HG03108 (cell line): ENCODE data around the gene RNH1.

Source experiments
- ATAC-seq: cut with Tn5 transposase; IDR thresholded peaks from one replicate; pipeline ENCODE4 v1.9.1; 2021; ENCODE audit warnings: moderate library complexity; ENCODE audit not compliant: unreplicated experiment

The RNH1 gene

DNA sequence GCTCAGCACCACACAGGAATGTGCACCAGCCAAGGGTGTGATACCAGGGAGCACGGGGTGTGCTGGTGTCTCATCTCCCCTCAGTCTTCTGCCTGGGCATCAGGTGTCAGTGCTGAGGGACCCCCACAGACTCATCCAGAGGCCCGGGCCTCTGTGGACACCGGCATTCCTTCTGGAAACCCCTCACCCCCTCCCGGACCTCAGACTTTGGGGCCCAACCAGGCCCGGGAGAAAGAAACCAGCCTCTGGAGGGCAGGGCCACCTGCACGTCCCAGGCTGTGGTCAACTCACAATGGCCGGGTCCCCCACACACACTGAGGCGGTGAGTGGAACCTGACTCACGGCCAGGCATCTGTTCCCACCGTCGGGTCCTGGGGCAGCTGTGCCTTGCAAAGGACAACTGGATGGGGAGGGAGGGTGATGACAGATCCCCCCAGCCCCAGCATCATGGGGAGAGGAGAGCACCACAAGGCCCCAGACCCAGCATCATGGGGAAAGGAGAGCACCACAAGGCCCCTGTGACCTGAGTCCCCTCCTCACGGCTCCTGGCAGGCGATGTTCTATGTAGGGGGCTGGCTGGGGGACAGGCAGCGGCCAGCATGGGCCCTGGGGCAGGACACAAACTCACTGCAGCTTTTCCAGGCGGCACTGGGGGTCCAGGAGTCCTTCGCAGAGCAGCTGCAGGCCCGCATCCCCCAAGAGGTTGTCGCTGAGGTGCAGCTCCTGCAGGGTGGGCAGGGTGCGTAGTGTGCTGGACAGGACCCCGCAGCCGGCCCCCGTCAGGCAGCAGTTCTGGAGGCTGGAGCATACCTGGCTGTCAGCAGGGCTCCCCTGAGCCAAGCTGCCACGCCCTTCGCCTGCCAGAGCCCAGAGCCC is 7.6 kb downstream of the RNH1 start:
- no peak for ATAC-seq

DNA sequence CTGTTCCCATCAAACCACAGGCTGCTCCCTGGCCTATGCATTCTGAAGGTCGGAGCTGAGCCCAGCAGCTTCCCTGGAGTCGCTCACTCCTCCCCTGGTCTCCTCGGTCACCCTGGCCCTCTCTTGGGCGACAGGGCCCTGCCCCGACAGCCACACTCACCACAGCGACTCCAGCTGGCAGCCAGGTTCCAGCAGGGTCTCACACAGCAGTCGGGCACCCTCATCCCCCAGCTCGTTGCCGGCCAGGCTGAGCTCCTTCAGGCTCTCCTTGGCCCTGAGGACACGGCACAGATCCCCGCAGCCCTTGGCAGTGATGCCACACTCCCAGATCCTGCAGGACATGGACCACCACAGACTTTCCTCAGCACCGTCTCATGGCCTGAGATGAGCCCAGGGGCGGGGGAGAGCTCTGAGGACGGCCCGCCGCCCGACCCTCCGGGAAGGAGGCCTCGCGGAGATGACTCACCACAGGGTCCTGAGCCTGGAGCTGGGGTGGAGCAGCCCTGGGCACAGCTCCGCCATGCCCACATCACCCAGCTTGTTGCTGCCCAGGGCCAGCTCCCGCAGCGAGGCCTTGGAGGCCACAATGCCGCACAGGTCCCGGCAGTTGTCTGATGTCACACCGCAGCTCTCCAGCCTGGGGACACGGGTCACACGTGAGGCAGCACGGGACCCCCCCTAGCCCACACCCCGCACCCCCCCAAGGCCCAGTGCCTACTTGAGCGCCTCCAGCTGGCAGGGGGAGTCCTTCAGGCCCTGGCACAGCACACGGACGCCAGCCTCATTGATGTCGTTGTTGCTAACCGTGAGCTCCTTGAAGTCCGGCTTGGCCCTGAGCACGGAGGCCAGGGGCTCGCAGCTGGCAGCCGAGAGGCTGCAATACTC is 8.5 kb downstream of the RNH1 start:
- no peak for ATAC-seq

DNA sequence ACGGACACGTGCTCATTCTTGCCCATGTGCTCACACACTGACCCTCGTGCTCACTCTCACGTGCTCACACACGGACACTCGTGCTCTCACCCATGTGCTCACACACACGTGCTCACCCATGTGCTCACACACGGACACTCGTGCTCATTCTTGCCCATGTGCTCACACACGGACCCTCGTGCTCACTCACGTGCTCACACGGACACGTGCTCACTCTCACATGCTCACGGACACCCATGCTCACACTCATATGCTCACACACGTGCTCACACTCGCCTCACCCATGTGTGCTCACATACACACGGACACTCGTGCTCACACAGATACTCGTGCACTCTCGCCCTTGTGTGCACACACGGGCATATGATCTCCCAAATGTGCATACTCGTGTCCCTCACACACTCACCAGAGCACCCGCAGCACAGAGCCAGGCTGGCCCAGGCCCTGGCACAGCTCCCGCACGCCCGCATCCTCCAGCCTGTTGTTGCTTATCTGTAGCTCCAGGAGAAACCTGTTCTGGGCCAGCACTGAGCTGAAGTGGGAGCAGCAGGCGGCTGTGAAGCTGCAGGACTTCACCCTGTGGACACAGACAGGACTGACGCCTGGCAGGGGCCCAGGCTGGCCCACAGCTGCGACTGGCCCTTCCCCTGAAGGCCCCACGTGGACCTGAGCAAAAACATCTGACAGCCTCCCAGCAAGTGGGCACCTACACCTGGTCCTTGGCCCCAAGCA is 9.3 kb downstream of the RNH1 start:
- no peak for ATAC-seq

DNA sequence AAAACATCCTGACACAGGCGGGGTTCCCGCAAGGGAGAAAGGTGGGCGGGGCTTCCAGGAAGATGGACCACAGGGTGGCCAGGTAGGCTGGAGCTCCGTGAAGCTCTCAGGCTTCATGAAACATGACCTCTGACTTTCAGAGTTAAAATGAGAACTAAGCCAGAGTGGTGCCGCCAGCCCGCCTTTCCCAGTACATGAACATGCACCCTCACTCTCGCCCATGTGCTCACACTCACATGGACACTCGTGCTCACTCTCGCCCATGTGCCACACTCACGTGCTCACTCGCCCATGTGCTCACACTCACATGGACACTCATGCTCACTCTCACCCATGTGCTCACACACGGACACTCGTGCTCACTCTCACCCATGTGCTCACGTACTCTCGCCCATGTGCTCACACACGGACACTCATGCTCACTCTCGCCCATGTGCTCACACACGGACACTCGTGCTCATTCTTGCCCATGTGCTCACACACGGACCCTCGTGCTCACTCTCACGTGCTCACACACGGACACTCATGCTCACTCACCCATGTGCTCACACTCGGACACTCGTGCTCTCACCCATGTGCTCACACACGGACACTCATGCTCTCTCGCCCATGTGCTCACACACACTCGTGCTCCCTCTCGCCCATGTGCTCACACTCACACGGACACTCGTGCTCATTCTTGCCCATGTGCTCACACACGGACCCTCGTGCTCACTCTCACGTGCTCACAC is 10.0 kb downstream of the RNH1 start:
- ATAC-seq, result no peak

DNA sequence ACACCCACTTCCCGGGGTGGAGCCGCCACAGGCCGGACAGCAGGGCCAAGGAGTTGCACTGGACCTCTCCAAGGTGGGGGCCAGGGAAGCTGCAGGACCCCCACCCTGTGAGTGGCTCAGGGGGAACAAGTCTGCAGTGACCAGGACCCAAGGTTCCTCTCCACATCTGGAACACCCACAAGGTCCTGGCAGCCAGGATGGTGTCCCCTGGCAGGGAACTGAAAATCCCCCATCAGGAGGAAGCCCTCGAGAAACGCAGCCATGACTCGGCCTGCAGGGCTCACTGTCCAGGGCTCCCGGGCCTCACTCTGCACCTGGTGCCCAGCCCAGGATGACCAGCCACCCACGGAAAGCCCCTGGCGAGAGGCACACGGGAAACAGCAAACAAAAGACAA is 11.5 kb downstream of the RNH1 start:
- ATAC-seq, result no peak

DNA sequence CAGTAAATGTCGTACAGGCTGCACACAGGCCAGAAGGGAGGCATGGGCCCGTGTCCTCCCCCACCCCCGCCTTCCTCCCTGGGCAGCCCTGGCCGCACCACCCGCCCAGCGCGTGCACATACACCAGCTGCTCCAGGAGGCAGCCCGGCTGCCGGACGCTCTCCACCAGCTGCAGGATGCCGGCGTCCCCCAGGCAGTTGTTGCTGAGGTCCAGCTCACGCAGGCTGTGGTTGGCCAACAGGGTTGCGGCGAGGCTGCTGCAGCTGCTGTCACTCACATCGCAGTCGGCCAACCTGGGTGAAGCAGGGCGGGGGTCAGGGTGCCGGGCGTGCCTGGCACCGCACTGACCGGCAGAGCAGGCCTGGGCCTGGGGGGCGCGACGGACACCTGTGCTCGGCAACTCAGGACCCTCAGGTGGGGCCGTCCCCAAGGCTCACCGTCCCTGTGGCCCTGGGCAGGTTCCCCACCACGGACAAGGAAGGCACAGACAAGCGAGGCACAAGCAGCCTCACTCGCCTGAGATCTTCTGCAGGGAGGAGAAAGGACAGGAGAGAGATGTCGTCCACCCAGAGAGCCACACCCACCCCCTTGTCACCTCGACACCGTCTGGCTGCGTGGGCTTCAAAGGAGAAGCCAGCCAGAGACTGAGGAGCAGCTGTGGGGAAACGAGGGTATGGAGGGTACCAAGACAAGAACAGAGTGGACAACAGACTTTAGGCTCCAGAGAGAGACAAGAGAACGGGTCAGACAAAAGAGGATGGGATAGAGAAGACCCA is 12.1 kb downstream of the RNH1 start:
- ATAC-seq, result no peak

DNA sequence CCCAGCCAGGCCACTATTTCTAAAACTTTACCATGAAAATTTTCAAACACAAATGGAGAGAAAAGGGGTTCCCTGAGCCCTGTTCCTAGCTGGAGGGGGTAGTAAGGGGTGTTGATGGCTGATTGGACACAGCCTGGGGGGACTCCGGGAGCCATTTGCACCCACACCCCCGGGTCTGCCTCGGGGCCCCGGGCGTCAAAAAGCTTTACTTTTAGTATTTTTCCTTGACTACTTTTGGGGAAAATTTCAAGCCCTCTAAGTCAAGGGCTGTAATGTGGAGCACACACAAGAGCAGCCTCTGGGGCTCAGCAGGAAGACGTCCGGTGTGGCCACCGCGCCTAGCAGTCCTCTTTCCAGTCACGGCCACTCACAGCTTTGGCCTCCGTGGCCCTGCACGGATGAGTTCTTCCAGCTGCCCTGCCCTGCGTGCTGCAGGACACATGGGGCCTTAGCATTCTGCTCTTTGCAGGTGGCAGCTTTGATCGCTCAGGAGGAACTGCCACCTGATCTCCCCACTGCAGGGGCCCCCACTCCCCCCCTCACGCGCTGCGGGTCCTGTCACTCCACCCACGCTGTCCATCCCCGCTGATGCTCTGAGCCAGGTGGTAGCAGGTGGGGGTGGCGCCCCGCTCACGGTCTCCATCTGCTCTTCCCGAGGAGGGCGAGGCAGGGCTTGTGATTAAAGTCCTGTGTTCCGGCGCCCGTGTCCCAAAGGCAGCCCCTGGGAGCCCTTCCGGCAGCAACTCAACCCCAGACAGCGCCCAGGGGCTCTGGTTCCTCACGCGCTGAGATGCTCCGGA is 14.4 kb downstream of the RNH1 start:
- ATAC-seq, result no peak

DNA sequence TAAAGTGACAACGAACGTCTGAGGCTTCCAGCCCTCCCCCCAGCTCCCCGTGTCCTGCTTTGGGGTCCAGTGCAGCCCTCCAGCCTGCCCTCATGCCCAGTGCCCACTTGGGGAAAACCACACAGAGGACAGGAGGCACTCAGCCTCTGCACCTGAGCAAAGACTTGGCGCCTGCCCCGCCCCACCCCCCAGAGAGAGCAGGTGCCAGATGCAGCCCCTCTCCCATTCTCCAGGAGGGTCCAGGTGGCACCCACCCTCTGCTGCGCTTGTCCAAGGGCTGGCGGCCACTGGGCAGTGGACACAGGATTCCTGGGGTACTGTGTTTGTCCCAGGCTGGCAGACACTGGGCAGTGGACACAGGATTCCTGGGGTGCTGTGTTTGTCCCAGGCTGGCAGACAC is 15.7 kb downstream of the RNH1 start:
- ATAC-seq, result no peak

DNA sequence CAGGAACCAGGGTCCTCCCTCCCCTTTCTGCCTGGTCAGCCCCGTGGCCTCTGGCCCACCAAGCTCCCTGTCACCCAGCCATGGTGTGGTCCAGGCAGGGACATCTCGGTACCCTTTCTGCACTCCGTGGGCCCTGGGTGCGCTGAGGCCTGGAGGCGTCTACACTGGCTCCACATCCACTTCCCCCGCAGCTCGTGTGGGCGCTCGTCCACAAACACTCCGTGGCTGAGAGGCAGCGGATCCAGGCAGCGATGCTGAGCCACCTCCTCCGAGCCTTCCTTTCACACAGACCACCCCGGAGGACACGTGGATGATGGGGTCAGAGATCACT is 16.1 kb downstream of the RNH1 start:
- ATAC-seq, result no peak

DNA sequence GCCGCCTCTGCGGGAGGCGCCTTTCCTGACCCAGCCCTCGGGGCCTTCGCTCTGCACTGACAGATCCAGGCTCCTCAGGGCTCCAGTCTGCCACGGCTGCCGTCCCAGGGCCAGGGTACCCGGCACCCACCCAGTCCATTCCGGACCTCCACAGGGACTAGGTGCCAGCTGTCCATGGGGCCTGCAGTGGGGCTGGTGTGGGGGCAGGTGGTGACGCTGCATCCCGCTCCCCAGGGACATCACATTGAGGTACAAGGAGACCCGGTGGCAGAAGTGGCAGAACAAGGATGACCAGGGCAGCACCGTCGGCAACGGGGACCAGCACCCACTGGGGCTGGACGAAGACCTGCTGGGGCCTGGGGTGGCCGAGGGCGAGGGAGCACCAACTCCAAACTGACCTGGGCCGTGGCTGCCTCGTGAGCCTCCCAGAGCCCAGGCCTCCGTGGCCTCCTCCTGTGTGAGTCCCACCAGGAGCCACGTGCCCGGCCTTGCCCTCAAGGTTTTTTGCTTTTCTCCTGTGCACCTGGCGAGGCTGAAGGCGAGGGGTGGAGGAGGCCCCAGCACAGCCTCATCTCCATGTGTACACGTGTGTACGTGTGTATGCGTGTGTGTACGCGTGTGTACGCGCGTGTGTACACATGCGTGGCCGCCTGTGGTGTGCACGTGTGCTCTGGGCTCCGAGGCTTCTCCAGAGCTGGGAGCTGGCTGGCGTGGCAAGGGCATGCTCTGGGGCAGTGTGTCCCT is 16.7 kb downstream of the RNH1 start:
- no peak for ATAC-seq

DNA sequence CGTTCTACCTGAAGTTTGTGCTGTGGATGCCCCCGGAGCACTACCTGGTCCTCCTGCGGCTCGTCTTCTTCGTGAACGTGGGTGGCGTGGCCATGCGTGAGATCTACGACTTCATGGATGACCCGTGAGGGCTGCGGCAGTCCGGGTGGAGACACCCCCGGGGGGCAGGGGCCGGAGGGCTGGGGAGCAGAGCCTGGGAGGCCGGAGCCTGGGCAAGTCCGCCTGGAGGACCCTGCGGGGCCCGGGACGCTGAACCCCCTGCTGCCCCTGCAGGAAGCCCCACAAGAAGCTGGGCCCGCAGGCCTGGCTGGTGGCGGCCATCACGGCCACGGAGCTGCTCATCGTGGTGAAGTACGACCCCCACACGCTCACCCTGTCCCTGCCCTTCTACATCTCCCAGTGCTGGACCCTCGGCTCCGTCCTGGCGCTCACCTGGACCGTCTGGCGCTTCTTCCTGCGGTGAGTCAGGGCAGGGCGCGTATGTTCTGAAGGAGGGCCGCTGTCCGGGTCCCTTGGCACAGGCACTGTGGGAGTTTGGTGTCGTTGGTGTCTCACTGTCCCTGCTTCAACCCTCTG is 17.3 kb downstream of the RNH1 start:
- ATAC-seq, result no peak

DNA sequence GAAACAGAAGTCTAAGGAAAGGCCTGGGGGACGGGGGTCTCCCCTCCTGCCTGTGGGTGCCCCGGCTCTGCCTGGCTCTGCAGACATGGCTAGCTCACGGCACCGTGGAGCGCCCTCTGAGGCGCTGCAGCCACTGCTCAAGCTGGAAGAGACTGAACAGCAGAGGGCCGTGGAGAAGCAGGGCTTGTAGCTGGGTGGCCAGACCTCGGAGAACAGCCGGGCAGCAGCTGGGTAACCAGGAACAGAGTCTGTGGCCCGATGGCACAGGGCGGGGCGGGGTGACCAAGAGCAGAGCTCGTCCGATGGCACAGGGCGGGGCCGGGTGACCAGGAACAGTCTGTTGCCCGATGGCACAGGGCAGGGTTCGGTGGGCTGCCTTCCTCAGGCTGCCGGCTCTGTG is 18.1 kb downstream of the RNH1 start:
- ATAC-seq, result no peak

DNA sequence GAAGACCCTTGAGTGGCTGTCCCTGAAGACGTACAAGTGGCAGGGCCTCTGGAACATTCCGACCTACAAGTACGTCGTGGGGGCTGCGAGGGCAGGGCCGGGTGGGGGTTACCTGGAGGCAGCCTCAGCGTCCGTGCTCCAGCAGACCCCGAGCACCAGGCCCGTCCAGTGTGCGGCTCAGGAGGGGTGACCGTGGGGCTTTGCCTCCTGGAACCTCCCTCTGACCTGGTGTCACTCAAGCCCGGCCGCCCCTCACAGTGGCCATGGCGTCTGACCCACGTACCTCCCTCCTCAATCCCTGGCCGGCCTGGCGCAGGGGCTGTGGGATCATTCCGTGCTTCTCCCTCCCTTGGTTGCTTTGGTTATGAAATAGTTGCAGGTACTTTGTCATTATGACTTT is 18.5 kb downstream of the RNH1 start:
- no peak for ATAC-seq

DNA sequence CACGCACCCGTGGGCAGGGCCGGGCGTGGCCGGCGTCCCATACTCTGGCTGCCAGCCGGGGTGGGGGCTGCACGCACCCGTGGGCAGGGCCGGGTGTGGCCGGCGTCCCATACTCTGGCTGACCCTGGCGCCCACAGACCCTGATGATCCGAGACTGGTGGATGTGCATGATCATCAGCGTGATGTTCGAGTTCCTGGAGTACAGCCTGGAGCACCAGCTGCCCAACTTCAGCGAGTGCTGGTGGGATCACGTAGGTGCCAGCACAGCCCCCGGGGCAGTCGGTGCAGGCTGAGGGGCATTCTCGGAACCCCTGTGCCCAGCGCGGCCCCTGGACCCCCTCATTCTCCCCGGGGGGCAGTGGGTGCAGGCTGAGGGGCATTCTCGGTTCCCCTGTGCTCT is 19.0 kb downstream of the RNH1 start:
- ATAC-seq, result no peak

DNA sequence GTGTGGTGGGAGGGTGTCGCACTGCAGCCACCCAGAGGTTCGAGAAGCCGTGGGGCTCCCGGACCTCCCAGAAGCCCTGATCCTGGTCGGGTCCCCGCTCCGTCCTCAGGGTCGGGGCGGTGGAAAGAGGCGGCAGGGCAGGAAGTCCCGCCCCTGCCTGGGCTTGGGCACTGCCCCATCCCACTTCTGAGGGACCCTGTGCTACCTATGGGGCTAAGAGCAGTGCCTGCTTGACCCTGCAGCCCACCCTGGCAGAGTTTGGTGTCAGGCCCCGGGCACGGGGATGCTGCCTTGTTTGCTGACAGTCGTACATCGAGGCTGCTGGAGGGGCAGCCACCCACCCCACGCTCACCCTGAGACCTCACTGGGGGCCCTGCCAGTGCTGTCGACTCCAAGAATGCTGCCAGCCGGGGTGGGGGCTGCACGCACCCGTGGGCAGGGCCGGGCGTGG is 19.4 kb downstream of the RNH1 start:
- no peak for ATAC-seq

DNA sequence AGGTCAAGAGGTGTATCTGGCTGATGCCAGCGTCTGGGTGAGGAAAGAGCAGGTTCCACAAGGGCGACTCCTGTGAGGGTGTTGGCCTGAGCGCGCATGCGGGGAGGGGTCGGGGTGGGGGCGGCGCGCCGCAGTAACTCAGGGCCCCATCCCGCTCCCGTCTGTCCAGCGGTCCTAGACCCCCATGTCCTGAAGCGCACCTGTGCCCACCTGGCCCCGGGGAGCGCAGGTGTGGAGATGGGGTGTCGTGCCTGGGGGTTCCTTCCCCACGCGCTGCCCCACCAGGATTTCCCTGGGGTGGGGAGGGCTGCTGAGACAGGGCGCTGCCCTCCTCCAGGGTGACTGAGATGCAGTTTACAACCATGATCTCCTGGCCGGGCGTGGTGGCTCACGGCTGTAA is 20.9 kb downstream of the RNH1 start:
- no peak for ATAC-seq

DNA sequence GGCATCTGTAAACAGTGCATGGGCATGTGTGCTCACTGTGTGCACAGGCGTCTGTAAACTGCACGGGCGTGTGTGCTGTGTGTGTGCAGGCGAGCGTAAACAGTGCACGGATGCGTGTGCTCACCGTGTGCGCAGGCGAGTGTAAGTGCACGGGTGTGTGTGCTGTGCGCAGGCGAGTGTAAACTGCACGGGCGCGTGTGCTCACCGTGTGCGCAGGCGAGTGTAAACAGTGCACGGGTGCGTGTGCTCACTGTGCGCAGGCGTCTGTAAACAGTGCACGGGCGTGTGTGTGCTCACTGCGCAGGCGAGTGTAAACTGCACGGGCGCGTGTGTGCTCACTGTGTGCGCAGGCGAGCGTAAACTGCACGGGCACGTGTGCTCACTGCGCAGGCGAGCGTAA is 22.4 kb downstream of the RNH1 start:
- no peak for ATAC-seq

DNA sequence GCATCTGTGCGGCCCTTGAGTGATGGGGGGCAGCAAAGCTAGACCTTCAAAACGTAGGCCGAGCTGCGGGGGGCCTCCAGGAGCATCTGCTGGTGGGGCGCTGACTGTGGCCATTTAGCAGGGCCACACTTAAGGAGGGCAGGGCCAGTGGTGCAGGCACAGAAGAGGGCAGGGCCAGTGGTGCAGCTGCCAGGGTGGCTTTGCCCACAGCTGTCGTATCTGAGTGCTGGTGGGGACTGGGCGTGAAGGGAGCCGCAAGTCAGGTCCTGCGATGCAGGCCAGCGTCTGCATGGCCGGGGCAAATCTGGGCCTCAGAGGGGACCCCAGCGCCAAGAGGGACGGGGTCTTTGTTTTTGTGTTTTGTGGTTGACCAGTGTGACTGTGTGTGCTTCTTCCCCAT is 27.7 kb downstream of the RNH1 start:
- no peak for ATAC-seq
